GM19467 (cell line): ENCODE data around the gene NOTCH1.
A peak's percentile ranks its signal among the peaks of the same experiment; 100 is the strongest.

Experiments
- ATAC-seq: cut with Tn5 transposase; IDR thresholded peaks from one replicate; pipeline ENCODE4 v1.9.1; 2021; ENCODE audit warnings: mild to moderate bottlenecking, moderate library complexity; ENCODE audit not compliant: unreplicated experiment

Gene NOTCH1

DNA sequence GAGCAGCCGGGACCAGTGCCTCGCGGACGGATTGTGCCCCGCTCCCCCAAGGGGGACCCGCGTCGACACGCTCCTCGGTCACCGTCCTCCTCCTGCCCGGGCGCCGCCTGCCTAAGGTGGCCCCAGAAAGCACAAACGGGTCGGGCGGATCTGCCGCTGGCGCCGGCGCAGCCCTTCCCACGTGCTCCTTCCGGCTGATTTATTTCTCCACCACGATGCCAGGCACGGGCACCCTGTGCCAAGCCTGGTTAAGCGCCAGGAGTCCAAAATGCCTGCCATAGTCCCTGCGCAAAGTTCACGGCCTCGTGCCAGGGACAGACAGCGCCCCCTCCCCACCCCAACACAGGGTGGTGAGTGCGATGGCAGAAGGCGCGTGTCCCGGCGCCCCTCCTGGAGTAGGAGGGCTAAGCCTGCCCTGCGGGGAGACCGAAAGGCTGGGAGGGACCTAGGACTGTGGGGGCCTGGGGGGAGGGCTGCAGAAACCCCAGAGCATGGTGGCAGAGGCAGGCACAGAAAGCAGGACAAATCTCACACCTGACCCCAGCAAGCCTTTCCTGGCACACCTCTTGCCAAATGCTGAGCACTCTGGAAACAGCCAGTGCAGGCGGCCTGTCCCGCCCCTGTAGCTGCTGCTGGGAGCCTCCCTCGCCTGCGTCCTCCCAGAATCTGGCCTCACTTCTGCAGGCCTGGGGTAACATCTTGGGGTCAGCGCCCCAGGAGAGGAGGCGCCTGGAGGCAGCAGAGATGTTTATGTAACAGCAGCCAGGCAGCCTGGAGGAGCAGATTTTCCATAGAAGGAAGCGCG is 1.1 kb upstream of the NOTCH1 start:
- ATAC-seq, result no peak

DNA sequence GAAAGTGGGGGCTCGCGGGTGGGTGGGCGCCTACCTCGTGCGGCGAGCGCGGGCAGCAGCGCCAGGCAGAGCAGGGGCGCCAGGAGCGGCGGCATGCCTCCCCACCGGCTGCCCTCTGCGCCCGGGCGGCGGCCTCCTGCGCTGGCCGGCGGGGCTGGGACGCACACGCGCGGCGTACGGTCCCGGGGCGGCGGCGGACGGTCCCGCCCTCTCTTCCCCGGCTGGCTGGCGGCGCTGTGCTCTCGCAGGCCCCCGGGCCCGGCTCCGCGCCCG is 220 bp downstream of the NOTCH1 start:
- ATAC-seq, result no peak

- ATAC-seq, result peak; percentile 10
Measured at GRCh38 chr9:136544964-136545691, 720 bp downstream of the NOTCH1 start.

DNA sequence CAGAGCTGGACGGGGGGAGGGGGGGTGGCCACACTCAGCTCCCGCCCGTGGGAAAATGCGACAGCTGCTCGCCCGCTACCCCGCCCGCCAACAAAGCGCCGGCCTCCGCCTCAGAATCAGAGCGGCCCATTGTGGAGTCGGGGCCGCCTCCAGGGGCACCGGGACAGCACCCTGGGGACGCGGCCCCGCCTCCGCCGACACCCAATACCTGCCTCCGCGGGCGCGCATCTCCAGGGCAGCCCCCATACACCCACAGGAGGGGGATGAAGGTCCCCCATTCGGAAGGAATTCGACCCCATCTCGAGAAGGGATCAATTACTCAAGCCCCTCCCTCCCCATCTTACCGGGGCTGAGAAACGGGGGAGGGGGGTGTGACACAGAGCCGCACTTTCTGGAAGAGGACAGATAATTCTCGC is 1.3 kb downstream of the NOTCH1 start:
- no peak for ATAC-seq

- ATAC-seq, result no peak
Measured at GRCh38 chr9:136543830-136544547, 1.9 kb downstream of the NOTCH1 start.

- ATAC-seq, result no peak
Measured at GRCh38 chr9:136543280-136543679, 2.6 kb downstream of the NOTCH1 start.

DNA sequence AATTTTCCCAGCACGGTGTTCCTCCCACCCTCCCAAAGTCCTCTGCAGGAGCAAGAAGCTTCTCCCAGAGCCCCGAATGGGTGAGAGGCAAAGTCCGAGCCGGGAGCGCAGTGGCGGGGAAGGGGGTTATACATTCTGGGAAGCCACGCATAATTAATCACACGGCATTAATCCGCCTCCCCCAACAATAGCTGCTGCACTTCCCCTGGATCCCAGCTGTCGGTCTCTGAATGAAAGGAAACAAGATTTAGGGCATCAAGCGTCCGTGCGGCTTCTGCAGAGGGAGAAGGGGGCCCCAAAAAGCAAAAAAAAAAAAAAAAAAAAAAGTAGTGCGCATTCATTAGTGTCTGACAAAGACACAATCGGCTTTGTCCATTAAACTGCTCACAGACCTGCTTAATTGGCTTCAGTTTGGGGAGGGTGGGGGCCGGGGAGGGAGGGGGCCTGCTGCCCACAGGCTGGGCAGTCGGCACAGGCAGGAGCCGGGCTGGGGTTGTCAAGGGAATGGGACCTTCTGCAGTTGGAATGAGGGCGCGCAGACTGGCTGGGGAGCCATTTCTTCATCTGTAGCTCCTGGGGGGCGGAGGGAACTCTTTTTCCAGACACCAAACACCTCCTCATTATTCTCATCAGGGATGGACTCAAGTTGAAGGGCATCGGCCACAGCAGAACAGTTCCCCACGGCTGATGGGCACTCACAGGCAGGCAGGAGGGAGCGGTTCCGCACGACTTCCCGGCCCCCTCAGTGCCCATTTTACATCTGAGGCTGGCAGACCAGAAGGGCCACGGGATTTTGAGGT is 3.4 kb downstream of the NOTCH1 start:
- no peak for ATAC-seq

DNA sequence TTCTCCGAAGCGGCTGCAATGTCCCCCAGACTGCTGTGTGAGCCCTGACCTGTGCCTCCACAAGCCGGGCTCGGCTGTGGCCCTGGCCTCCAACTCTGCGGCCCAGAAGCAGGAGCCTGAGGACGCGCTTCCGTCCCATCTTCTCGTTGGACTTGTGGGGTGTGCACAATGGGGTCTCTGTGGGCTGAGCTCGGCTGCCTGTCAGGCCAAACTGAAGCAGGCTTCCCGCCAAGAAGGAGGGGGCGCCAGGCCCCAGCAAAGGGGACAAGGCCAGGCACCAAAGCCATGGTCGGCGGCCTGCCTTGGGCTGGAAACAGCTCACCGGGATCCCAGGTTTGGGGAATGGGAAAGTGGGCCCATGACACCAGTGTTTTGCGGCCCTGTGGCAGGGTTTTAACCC is 4.1 kb downstream of the NOTCH1 start:
- ATAC-seq, result no peak

DNA sequence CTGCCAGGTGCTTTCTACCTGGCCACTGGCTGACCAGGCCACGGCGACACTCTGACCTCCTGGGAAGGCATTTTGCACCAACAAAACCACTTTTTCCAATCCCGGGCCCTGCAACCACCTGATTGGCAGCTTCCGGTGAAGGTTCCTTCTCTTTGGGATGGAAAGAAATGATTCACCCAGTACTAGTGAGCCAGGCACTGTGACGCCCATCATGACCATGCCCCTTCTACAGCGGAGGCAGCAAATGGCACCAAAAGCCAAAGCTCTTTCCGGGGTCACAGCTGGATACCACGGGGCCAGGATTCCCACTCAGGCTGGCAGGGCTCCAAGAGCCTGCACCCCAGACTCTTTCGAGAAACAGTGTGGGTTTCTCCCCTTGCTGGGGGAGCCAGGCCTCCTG is 4.7 kb downstream of the NOTCH1 start:
- ATAC-seq, result no peak

GRCh38 chr9:136539427-136540421 is 6.1 kb downstream of the NOTCH1 start:
- no peak for ATAC-seq

DNA sequence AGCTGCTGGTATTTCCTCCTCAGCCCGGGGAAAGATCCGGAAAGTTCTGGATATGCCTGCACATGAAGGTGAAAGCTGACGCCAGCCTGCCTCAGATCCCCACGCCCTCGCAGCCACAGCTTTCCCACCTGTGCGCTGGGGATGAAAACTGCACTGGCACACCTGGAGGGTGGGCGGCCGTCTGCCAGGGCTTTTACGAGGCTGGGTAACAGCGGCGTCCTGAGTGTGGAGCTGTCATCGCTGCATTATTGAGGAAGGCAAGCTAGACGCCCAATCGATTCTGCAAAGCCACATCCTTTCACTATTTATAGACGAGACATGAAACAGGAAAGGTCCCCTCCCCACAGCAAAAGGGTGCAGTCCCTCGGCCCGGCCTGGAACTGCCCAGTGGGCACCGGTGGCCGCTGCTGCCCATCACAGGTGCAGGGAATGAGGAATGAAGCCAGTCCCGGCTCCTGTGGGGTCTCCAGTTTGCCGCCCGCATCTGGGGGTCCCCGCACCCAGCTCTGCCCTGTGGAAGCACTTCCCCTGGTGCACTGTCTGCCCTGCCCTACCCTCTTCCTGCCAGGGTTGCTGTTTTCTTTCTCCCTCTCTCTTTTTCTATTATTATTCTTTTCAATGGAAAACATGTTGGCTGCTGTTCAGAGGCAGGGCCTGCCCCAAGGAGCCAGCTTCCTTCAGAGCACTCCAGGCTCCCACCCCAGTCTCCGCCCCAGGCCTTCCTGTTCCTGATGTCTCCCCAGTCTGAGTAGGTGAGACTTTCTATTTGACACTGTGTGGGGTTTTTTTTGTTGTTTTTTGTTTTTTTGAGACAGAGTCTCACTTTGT is 7.0 kb downstream of the NOTCH1 start:
- ATAC-seq, result peak; percentile 35

DNA sequence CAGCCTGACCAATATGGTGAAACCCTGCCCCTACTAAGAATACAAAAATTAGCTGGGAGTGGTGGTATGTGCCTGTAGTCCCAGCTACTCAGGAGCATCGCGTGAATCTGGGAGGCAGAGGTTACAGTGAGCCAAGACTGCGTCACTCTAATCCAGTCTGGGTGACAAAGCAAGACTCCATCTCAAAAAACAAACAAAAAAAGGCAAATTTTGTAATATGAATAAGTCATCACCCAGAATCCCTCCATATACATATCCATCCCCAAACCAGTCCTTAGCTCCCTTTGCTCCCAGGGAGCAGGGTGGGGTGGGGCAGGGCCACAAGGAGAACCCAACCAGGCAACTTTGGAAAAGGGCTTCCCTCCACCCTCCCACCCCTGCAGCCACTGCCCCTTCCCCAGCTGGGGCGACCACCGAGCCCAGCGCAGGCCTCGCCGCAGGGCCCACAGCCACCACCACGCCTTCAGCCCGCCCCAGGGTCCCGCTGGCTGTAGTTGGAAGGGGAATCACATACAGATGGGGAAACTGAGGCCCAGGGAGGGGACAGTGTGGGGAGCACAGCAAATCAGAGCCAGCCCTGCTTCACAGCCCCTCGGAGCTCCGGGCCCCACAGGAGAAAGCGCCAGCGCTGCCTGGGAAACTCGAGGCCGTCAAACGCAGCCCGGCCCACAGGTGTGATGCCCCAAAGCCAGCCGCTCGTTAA is 7.8 kb downstream of the NOTCH1 start:
- ATAC-seq, result no peak

DNA sequence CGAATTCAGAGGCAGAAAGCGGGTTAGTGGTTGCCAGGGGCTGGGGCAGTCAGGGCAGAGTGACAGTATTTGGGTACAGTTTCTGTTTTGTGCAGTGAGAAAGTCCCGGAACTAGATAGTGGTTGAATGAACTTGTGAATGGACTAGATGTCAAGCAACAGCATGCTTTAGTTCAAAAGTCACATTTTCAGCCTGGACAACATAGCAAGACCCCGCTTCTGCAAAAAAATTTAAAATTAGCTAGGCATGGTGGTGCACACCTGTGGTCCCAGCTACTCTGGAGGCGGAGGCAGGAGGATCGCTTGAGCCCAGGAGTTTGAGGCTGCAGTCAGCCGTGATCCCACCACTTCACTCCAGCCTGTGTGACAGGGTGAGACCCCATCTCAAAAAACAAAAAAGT is 8.4 kb downstream of the NOTCH1 start:
- ATAC-seq, result no peak

DNA sequence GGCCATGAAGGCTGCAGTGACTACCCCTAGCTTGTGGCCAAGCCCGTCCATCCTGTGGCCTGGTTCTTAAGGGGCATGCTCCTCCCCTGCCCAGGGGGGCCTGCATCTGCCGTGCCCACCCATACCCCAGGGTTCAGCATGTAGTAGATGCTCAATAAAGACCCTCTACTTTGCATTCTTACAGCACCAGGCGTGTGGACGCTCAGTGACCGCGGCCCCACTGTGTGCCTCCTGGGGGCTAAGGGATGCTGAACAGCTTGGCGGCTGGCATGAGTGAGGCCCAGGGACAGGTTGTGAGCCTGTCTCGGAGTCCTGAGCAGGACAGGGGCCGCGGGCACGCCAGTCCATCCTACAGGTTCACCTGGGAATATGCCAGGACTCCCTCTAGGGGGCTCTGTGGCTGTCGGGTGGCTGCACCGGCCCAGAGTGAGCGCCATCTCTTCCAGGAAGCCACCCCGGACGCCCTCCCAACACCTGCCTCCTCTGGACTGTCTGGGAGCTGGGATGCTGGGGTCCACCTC is 9.1 kb downstream of the NOTCH1 start:
- no peak for ATAC-seq

- no peak for ATAC-seq
Measured at GRCh38 chr9:136536051-136536720, 9.7 kb downstream of the NOTCH1 start.

DNA sequence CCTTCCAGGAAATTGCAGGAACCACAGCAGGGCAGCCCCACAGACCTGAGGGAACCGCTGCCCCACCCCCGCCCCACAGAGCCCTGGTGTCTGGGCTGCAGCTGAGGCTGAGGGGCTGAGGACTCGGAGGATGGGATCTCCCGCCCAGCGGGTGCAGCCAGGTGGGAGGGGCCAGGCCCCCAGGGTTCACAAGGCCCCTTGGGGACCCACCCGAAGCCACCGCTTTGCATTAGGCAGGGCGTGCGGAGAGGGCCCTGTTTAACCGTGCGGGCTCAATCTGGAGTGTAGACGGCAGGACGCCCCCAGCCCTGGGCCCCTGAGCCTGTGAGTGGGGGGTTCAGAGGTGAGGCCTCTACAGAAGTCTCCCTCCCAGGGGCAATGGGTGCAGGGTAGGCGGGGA is 10.8 kb downstream of the NOTCH1 start:
- ATAC-seq, result no peak

DNA sequence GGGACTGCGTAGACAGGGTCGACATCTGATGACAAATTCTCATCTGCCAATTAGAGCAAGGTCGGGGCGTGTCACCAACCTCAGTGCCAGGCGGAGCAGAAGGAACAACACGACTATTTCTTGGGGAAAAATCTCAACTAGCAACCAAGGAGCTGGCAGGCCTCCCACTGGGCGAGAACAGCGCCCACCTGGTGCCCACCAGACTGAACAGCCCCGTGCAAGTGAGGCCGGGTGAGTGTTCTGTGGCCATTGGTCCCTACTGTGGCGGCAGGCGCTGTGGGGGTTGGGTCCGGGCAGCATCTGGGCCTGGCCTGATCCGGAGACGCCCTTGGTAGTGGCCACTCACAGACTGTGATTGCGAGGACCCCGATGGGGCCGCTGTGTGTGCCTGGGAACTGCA is 11.5 kb downstream of the NOTCH1 start:
- no peak for ATAC-seq

GRCh38 chr9:136533775-136534157 is 12.1 kb downstream of the NOTCH1 start:
- ATAC-seq, result no peak
